NCI-H446 treated with DMSO at 0.1 percent for 48 hours (cell line): ENCODE results near the gene KRTAP10-1.

Experiments used
- DNase-seq: peaks from one replicate; lab custom pipeline; 2025; lab: John Stamatoyannopoulos, UW

KRTAP10-1 gene

DNA sequence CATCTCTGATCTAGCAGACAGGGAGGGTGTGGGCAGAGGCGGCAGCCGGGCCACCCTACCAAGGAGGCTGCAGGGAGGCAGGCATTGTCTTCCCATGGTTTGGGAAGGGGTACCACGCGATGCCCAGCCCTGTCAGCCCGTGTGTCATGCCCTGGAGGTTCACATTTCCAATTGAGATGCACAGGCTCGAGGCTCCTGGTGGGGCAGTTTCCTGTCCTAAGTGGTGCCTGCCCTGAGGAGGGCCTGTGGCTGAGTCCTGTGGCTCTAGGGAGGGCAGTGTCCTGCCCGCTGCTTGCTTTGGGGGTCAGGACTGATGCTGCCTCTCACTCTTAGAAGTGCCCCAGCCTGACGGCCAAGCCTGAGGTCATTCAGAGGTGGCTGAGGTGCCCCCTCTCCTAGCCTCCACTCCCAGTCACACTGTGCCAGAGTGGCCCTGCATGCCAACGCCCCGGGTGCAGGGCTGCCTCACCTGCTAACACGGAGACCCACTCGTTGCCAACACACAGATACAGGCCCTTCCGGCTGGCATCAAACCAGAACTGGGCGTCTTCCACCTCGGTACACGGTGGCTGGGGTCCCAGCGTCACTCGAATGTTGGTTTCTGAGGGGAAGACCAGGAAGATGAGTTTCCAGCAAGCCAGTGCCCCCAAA, 11.9 kb downstream of the KRTAP10-1 start:
- no peak for DNase-seq

DNA sequence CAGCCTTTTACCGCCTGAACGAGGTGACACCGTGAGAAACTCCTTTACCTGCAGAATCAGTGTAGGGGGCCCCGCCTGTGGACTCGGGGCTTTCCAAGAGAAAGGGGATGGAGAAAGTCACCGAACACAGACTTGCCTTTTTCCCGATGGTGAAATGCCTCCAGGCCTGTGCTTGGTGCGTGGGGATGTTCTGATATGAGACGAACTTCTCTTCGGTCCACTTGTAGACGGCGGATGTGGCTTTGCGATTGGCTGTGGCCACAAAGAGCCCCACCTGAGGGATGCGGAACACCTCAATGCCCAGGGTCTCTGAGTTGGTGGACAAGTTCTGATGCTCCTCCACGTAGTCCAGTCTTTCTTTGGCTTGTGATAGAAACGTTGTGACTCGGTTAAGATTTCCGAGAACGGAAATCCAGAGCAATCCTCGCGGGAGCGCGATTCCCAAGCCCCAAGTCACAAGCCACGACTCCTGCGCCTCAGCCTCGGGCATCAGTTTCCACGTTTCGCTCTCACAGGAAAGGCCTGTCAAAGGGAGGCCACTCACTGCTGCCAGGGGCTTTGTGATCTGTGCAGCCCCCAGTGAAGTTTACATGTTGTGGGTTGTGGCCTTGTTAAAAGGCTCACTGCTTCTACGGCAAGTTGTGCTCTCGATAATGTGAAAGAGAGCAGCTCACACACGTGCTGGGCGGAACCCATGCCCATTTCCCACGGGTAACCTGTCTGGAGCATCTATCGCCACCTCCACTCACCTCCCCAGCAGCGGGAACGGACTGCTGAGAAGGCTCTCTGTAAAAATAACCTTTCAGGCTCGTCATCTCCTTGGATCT, 12.6 kb downstream of the KRTAP10-1 start:
- no peak for DNase-seq

DNA sequence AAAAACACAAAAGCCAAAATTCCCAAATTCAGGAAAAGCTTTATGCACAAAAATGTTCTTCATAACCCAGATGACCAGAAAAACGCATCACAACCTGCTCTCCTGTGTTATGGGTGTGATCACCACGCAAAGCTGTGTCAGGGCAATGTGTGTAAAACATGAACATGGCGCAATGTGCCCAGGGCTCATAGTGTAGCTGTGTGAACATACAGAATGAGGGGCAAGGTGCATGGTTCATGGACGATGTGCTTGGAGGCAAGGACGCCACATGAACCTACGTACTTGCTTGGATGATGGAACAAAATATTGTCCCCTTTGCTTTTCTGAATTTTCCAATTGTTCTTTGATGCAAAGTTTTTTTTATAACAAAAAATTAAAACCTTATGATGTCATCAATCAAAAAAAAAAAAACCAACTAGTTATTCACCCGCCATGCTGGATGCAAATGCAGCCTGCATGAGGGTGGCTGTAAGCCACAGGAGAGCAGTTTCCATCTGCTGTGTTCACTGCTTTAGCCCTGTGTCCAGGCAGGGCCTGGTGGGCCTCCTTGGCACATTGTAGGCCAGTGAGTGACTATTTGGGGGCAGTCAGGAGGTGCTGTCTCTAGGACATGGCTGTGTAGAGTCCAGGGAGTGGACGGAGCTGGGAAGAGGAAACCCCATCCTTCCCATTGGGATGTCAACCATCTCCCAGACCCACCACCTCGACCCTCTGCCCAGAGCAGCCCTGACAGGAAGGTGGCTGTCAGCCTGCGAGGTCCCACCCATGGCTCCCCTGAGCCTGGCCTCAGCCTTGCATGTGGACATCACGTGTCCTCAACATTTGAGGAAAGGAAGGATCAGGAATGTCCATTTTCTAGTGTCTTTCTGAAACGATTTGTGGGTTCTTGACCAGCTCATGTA, 13.6 kb downstream of the KRTAP10-1 start:
- DNase-seq: no peak

DNA sequence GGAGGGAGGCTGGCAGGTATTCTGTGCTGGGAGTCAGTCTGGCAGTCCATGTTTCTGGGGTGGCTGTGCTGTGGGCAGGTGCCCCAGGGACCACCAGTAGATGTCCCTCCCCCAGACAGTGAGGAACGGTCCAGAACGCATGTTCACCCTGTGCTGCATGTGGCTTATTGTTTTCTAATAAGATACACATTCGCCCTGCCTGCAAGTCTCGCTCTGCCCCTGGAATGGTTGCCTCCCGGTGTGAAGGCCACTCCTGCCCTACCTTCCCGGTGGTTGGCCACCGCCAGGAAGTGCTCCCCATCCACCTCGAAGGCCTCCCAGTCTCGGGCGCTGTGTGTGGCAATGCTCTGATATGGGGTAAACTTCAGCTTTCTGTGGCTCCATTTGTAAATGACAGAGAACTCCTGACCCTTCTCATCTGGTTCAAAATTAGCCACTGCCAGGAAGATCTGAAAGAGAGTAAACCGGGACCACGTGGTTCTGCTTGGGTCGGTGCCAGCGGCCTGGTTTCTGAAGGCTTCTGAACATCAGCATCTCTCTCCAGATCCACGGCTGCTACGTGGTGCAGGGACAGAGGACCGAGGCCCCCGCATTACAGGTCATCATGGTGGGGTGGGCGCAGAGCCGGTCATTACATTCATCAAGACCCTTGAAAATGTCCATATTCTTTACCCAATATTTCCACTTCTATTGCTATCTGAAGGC, 14.5 kb downstream of the KRTAP10-1 start:
- DNase-seq: no peak

DNA sequence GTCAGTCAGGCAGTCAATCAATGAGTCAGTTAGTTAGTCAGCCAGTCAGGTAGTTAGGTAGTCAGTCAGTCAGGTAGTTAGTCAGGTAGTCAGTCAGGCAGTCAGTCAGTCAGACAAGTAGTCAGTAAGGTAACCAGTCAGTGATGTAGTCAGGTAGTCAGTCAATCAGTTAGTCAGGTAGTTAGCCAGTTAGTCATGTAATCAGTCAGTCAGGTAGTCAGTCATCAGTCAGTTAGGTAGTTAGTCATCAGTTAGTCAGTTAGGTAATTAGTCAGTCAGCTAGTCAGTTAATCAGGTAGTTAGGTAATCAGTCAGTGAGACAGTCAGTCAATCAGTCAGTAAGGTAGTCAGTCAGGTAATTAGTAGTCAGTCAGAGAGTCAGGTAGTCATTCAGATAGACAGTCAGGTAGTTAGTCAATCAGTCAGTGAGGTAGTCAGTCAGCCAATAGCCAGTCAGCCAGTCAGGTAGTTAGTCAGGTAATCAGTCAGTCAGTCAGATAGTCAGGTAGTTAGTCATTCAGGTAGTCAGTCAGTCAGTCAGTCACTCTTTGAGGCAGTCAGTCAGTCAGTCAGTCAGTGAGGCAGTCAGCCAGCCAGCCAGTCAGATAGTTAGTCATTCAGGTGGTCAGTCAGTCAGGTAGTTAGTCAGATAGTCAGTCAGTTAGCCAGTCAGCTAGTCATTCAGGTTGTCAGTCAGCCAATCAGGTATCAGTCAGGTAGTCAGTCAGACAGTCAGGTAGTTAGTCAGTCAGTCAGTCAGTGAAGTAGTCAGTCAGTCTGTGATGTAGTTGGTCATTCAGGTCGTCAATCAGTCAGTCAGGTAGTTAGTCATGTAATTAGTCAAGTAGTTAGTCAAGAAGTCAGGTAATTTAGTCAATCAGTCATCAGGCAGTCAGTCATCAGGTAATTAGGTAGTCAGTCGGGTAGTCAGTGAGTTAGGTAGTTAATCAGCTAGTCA, 15.3 kb downstream of the KRTAP10-1 start:
- DNase-seq: no peak

DNA sequence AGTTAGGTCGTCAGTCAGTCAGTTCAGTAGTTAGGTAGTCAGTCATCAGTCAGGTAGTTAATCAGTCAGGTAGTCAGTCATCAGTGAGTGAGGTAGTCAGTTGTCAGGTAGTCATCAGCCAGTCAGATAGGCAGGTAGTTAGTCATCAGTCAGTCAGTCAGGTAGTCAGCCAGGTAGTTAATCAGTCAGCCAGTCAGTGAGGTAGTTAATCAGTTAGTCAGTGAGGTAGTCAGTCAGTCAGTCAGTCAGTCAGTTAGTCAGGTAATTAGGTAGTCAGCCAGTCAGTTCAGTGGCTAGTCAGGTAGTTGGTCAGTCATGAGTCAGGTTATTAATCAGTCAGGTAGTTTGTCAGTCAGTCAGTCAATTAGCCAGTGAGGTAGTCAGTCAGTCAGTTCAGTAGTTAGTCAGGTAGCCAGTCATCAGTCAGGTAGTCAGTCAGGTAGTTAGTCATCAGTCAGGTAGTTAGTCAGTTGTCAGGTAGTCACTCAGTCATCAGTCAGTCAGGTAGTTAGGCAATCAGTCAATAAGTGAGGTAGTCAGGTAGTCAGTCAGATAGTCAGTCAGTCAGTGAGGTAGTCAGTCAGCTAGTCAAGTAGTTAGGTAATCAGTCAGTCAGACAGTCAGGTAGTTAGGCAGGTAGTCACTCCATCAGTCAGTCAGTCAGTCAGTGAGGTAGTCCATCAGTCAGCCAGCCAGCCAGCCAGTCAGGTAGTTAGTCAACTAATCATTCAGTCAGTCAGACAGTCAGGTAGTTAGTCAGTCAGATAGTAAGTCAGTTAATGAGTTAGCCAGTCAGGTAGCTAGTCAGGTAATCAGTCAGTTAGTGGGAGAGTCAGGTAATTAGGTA, 16.2 kb downstream of the KRTAP10-1 start:
- no peak for DNase-seq

DNA sequence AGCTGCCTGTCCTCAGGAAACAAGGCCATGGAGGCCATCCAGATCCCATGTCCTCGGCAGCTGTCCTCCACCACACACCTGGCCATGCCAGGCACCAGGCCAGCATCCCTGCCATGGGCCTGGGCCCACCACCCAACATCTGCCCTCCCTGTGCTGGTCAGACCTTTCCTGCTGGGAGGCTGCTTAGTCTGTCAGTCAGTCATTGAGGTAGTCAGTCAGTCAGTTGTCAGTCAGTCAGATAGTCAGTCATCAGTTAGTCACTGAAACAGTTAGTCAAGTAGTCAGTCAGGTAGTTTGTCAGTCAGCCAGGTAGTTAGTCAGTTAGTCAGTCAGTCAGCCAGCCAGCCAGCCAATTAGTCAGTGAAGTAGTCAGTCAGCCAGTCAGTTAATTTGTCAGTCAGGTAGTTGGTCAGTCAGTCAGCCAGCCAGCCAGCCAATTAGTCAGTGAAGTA, 17.2 kb downstream of the KRTAP10-1 start:
- DNase-seq: no peak

DNA sequence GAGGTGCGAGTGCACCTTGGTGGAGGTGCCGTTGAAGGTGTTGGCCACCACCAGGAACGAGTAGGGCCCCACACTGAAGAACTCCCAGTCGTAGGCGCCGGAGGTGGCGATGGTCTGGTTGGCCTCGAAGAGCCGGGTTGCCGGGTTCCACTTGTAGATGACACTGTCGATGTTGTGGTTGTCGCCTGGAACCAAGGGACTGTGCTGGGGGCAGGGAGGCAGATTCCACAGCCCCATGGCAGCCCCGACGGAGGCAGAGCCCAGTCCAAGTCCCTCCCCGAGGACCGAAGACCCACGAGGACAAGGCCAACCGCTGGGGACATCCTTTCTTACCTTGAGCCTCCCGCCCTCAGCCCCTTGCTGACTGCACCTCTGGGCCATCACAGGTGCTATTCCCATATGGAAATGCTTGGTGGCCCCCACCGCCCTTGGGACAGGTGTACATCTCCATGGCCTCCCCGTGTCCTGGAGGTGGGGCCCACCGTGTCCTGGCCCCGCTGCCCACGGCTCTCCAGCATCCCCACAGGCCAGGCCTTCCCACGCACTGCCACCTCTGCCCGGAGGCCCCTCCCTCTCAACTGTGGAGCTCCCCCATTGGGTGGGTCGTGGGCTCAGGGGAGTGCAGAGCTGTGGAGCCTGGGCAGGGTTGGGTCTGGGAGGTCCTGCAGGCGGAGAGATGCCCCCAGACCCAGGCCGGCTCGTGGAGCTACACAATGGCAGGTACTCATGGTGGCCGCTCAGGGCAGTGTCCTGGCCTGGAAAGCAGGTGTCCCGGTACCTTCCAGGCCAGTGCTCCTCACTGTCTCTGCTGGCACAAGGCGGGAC, 17.9 kb downstream of the KRTAP10-1 start:
- no peak for DNase-seq

DNA sequence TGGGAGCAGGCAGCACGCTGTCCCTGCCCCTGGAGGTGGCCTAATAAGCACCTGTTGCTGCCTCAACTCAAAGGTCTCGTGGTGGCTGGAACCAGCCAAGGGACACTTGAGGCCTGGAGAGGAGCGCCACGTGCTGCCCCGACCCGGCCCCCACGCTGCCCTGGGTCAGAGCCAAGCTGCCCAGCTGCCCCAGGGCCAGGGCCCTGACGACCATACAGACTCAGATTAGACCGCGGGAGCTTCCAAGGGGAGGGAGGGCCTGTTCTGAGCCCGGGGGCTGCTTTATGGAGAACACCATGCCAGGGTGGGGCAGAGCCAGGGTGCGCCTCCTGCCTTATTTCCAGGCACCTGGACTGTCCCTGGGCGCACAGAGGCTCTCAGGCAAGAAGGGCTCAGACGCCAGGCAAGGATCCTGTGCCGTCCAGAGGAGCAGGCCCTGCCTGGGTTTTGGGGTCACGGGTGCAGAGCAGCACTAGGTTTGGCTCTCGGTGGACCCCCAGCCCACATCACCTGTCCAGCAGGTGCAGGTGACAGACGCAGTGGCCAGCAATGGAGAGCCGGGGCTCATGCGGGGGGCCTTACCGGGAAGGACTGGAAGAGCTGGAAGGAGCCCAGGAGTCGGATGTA, 18.6 kb downstream of the KRTAP10-1 start:
- no peak for DNase-seq

DNA sequence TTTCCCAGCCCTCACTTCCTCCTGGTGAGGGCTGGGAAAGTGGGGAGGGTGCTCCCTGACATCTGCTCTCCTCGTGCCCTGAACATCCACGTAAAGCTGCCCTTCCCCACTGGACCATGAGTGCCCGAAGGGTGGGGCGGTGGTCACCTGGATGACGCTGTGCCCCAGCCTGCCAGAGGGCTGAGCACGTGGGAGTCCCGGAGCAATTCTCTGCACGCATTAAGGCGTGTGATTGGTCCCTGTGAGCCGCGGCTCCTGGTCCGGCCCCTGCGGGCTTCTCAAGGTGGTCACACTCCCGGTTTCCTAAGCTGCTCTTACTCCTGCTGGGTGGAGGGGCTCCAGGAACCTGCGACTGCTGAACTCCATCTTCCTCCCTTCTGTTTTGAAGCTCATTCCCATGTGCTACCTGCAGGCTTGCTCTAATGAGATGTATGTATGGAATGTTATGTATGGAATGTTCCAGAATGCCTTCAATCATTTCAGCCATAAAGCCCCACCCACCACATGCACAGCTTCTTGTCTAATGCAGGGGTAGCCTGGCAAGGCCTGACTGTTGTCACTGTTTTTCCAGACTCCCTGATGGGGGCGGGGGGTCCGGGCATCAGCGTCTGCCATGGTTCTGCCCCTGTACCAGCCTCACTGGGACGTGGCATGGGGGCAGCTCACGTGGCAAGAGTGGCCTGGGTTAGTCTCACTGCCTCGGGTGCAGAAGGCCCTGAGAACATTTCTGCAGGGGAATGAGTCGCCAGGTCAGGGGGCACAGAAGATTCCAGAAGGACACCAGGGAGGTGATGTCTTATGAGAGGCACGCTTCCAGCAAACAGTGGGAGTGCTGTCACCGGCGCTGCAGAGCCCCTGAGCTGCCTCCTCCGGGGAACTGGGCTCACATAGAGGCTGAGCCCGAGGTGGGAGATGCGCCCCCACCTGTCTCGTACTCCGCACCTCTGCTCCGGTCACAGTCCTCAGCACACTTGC, 19.4 kb downstream of the KRTAP10-1 start:
- no peak for DNase-seq

DNA sequence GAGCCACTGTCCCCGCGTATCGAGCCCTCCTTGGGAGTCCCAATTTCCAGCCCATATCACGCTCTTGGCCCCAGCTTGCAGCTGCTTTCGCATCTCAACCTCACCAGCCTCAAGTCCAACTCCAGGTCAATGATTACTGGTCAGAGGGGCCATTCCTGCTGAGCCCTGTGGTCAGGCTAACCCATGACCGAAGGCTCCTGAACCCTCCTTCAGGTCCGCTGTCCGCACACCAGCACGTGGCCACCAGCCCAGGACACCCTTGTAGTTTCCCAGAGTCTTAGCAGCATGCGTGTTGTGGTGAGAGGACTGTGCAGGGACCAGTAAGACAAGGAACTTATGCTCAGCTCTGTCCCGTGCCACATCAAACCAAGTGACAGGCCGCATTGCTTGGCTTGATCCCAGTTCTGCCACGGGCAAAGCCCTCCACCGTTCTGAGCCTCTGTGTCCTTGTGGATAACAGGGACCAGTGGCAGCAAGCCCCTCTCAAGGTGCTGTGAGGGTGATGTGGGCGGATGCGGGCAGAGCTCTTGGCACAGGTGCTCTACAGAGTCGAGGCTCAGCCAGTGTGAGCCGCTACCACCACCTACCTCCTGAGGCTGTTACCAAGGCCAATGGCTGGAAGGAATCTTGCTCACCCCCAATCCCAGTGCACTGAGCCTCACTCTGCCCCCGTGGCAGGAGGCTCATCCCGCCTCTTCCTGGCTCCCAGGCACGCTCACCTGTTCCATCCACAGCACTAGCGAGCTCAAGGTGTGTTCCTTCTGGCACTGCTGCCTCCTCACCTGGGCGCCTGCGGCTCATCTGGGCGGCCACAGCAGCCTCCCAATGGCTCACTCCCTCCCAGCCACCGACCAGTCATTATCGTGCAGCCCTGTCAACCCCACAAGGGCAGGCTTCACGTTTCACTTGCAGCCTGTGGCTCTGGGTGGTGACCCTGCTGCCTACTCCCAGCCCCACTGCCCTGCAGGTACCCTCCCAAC, 20.4 kb downstream of the KRTAP10-1 start:
- no peak for DNase-seq

DNA sequence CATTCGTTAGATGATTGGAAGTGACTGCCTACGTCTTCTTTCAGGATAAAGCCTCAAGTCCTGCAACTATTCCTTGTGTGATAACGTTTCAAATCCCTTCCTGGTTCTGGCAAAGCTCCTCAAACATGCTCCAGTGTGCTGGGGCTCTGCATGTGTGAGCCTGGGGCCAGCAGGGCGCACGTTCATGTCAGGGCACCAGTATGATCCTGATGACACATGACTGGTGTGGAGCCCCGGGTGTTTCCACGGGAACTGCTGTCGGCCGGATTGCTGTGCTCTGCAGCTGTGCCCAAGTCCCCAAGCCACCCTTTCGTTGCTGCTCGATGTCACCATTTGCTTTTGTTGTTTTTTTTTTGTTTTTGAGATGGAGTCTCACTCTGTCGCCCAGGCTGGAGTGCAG, 21.3 kb downstream of the KRTAP10-1 start:
- no peak for DNase-seq

DNA sequence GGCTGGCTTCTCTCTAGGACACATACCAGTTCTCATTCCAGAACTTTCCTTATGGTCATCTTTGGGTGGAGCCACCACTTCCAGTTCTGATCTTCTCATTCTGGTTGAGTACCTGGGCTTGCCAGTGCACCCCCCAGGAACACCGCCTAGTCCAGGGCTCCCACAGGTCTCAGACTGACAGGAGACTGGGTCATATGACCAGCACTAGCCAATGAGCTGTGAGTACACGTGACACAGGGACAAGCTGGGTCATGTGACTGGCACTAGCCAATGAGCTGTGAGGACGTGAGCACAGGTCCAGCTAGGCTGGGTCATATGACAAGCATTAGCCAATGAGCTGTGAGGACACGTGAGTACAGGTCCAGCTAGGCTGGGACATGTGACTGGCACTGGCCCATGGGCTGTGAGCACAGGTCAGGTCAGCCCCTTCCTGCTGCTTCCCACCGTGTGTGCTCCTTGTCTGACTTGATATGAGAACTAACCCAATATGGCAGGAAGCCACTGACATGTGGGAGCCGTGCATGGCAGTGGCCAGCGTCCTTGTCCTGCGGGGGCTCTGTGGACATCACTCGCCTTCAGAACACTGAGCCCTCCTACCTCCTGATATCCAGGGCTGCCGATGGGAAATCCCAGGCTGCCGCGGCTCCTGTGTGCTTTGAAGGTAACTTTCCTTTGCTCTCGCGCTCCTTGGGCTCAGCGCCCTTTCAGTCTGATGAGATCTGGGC, 22.7 kb downstream of the KRTAP10-1 start:
- DNase-seq: no peak

DNA sequence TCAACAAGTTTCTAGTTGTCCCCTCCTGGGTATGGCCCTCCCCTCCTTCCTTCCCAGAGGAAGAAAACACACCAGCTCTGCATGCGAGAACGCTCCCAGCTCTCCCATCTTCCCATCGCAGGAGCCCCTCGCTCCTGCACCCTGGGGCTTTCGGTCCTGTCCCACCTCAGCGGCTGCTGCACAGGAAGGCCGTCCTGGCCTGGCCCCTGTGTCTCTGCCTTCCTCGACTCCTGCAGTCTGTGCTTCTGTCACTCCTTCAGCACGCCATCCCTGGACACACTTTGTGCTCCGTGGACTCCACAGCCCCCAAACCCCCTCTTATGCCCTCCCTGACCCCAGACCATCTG, 23.2 kb downstream of the KRTAP10-1 start:
- DNase-seq: no peak

DNA sequence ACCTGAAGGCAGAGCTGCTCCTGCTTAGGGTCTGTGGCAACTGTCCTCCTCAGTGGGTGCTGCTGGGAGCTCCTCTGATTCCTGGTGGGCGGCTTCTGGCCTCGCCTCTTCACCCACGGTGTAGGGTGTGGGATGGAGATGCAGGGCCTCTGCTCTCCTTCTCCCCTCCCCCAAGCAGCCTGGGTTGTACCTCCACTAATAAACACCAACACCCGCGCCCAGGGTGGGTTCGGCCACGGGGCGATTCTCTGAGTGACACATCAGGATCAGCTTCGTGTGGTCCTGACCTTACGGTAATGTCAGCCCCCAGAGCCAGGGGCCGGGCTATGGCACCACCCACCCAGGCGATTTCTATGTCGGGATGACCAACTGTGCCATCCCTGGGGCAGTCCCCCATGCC, 23.7 kb downstream of the KRTAP10-1 start:
- no peak for DNase-seq
